ENCODE measurements around the gene MYH10.
"Not testable (repeated sequence)": the region's sequence is repeated elsewhere in the genome, so short reads cannot be mapped to it uniquely, and the experiment has no call there.

MYH10 gene

DNA sequence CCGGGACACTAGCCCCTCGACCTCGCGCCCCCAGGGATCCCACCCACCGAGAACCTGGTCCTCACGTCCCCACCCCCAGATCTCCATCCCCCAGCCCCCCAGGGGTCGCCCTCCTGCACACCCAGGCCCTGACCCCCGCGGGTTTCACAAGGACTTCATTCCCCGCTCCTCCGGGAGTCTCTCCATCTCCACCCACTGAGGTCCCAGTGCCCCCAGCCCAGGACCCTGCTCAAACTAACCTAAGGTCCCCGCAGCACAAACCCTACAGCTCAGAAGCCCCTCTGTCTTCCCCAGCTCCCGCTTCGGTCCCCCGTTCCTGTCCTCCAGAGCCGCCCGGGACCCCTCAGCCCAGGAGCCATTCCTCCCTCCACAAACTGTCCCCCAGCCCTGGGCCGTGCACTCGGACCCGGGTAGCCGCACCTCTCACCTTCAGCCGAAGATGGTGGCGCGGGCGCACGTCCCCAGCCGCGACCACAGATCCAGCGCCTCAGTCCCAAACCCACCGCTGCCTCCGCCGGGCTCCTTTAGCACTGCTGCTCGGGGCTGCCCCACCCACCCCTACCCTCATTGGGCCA is at the start of gene MYH10:
Gene MYH10 (minus strand): TSS at position 499 of the 575 bp plus-strand sequence. CDS start 7,479 bp downstream, outside the sequence.
- DNase-seq, result no peak

DNA sequence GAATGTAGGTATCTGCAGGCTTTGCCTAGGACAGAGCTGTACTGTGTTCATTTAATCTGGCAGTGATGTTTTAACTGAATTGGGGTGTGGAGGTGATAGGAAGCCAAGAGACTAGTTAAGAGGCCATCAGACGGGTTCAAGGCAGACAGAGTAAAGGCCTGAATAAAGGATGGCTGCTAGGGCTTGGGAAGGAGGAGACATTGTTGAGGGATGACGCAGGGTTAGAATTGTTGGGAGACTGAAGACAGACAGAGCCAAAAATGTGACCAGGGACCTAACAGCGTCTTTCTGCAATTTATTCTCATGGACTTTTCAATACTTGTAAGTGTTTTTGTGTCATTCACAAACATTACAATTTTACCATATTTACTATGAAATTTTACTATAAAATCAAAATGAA is 48.6 kb upstream of the MYH10 start:
- no peak for DNase-seq

DNA sequence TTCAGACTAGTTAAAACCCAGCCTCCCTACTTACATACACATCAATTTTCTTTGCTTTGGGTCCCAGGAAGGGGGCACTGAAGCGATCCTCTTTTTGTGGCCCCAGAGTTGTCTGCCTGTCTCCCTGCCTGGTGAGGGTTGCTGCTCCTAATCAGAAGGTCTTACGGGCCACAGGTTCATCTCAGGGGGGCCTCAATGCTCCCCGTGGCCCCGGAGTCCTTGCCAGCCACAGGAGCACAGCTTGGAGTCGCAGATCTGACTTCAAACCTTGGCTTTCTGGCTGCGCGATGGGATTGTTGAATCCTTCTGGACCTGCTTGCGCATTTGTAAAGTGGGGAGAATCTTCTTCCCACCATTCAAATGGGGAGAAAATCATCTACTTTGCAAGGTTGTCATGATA is 44.8 kb upstream of the MYH10 start:
- no peak for DNase-seq

DNA sequence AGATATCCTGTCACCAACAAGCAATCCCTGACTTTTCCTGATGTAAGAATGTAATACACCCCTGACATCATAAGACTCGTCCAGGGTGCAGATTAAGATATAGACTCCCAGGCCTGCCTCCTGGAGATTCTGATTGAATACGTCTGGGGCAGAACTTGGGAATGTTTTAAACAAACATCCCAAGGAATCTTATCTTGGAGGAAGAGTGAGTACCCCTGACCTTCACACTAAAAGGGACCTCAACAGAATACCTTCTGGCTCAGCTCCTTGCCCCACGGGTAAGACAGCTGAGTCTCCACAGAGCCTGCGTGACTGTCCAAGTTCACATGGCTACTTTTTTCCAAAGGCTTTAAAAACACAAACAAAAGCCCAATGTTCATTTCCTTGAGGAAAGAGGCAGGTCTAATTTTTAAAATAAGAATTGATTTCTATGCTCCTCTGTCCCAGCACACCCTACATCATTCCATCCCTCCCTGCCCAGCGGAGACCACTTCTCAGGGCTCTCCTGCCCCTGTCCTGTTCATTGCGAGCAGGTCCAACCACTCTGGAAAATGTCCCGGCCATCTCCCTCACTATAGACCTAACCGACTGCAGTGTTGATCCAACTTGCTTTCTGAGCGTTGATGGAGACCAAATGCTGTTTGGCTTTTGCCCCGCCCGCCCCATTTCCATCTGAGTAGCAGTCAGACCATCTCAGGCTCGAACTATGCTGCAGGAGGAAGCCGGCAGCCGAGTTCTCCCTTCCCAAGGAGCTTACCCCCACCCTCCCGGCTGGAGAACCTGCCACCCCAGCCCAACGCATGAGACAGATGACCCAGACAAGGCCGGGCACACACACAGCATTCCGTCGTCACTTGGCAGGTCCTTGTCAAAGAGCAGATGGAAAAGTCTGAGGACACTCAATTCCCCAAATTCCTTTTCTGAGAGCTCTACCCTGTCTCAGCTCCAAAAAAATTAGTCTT is 44.1 kb upstream of the MYH10 start:
- DNase-seq, result no peak

DNA sequence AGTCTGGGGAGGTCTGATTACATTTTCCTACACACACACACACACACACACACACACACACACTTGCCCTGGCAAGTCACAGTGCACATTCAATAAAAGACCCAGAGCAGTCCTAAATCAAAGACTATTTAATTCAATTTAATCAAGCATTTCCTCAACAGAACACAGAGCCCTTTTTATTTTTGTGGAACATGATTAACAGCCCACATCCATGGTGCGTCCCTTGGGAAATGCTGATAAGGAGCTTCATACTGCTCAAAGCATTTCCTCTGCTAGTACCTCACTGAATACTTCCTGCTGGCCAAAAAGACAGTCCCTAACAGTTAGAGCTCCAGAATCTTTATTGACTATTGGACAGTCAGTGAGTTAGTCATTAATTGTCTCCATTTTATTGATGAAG is 43.1 kb upstream of the MYH10 start:
- DNase-seq, result no peak

DNA sequence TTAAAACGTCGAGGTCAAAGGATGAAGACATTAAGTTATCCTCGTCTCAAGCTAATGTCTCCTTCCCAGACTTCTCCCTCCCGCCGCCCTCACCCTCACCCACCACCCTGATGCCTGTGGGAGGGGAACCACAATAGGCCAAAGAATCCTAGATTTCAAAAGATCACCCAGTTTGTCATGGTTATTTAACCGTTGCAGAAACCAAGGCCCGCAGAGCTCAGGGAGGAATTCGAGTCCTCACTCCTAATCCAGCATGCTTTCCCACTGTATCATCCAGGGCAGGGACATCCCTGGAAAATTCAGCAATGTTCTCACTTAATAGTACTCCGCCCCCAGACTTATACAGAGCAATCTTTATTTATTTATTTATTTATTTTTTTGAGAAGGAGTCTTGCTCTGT is 41.8 kb upstream of the MYH10 start:
- DNase-seq, result no peak

DNA sequence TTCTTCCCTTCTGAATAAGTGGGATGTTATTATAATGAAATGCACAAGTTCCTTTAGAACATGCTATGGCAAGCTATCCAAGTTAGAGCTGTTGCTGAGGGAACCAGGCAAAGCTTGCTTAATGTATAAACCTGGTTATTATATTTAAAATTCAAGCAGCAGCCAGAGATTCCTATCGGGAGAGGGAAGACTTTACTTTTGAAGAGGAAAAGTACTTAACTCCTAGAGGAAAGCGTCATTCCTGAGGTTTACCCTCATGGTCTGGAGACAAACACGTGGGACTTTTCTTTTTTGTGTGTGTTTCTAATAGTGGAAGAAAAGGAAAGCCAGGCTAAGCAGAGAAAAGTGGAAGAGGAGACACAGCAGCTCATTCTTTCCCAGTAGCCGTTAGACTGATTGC is 39.9 kb upstream of the MYH10 start:
- DNase-seq, result no peak

DNA sequence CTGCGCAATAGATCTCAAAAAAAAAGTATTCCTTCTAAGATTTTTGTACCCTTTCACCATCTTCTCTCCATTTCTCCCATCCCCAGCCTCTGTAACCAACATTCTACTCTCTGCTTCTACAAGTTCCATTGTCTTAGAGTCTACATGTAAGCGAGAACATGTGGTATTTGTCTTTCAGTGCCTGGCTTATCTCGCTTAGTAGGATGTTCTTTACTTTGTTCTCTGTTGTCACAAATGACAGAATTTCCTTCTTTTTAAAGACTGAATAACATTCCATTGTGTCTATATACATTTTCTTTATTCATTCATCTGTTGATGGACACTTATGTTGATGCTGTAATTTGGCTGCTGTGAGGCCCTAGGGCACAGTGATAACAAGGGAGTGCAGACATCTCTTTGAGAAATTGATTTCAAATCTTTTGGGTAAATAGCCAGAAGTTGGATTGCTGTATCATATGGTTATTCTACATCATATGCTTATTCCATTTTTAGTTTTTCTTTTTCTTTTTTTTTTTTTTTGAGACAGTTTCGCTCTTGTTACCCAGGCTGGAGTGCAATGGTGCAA is 37.7 kb upstream of the MYH10 start:
- DNase-seq, result no peak

DNA sequence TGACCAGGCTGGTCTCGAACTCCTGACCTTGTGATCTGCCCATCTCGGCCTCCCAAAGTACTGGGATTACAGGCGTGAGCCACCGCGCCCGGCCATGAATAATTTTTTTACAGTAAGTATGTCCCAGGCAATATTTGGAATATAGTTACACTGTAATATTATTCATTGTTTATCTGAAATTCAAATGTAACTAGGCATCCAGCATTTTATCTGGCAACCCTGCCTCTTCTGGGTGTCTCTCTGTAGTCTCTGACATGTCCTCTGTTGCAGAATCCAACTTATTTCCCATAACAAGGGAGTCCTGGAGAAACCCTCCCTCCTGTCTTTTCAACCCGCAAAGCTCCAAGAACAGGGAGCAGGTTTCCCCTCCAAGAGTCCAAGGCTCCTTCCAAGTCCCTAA is 36.9 kb upstream of the MYH10 start:
- DNase-seq, result no peak

DNA sequence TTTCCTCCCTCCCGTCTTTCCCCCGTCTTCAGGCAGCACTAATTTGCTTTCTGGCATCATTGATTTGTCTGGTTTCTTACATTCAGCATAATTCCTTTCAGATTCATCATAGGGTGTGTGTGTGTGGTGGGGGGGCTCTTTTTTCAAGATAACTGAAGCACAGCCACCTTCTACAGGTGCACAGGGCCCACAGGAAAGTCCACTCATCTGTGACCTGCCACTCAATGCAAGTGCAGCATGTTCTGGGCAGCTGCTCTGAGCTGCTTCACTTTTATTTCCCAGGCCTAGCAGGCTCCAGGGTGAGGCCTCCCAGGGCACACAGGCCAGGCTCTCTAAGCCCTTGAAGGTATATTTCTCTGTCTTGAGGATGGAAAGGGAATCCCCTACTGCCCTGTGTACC is 35.2 kb upstream of the MYH10 start:
- DNase-seq, result no peak

DNA sequence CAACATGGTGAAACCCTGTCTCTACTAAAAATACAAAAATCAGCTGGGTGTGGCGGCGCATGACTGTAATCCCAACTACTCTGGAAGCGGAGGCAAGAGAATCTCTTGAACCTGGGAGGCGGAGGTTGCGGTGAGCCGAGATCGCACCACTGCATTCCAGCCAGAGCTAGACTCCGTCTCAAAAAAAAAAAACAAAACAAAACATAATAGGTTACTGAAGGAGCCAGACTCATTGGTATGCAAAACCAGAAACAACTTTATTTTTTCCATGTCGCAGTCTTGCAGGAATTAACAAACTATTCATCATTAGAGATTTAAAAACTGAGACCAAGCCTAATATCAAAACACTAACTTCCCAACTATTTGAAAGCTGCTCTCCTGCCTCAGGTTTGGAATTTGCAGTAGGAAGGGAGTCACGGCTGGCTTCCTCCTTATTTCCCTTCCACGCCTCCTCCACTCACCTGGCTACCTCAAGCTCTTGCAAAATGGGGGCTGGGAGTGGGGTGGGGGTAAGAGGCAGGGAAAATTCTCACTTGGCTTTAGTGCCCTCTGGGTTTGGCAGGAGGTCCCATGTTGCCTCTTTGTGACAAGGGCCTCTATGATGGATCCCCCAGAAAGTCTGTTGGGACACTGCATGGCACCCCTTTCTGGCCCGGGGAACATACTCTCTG is 34.1 kb upstream of the MYH10 start:
- no peak for DNase-seq

DNA sequence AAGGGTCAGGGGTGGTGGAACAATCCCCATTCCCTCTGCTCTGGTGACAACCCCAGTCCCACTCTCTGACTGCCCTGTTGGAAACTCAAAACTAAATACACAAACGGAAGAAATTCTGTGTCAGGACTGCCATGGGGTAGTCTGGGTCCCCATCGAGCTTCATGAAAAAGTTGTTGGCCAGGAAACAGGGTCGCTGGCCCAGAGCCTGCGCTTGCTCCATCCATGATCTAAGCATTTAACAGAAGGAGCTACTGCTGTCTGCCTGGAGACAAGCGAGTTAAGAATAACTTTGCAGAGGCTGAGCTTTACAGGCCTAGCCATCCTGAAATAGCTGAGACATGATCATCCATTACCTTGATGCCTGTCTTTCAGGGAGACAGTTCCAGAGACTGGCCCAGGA is 32.4 kb upstream of the MYH10 start:
- no peak for DNase-seq

DNA sequence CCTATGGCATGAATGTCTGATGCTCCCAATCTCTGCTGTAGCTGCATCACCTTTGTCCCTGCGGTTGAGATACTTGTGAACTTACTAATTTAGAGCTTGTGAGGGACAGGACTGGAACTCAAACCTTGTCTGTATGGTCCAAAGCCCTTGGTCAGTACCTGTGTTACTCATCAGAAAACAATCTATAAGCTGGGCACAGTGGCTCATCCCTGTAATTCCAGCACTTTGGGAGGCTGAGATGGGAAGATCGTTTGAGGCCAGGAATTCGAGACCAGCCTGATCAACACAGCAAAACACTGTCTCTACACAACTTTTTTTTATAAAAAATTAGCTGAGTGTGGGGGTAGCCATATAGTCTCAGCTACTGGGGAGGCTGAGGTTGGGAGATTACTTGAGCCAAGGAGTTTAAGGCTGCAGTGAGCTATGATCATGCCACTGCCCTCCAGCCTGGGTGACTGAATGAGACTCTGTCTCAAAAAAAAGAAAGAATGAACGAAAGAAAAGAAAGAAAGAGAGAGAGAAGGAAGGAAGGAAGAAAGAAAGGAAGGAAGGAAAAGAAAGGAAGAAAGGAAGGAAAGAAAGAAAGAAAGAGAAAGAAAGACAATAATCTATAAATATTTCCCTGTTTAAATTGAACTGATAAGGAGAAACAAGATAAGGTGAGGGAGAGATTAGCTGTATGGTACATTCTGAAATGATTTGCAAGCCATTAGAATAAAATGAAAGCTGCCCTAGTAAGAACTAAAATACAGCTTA is 31.7 kb upstream of the MYH10 start:
- DNase-seq, result no peak

DNA sequence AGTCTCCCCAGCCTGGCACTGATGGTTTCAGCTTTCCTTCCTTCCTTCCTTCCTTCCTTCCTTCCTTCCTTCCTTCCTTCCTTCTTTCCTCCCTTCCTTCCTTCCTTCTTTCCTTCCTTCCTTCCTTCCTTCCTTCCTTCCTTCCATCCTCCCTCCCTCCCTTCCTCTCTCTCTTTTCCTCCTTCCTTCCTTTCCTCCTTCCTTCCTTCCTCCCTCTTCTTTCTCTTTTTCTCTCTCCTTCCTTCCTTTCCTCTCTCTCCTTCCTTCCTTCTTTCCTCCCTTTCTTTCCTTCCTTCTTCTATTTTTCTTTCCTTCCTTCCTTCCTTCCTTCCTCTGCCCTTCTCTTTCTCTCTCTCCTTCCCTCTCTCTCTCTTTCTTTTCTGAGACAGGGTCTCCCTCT is 30.2 kb upstream of the MYH10 start:
- DNase-seq, result not testable (repeated sequence)

DNA sequence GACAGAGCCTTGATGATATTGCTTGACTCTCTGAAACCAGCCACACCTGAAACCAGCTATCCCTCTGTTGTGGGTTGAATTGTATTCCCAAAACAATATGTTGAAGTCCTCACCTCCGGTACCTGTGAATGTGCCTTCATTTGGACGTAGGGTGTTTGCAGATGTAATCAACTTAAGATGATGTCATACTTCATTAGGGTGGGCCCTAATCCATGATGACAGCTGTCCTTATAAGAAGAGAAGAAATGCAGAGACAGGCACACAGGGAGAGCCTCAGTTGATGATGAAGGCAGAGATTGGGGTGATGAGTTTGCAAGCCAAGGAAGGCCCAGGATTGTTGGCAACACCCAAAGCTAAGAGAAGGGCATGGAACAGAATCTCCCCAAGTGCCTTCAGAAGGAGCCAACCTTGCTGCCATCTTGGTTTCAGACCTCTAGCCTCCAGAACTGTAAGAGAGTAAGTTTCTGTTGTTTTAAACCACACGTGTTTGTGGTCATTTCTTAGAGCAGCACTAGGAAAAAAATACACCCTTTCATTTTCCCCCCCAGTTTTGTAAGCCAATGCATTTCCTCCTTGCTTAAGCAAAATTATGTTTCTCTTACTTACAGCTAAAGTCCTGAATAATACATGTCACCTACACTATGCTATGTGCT is 29.4 kb upstream of the MYH10 start:
- no peak for DNase-seq

DNA sequence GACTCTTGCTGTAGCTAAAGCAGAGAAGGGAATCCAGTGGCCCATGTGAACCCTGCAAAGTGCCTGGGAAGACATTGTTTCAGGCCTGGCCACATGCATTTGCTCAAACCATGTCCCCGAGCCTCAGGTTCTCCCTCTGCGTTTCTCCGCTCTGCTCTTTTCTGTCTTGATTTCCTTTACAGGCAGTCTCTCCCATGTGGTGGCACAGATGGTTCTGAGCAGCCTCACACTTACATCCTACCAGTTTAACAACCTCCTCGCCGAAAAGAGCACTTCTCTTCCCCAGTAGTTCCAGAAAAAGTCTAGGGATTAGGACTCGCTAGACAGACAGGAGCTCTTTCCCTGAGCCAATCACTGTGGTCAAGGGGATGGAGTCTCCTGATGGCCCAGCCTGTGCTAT is 28.3 kb upstream of the MYH10 start:
- DNase-seq, result no peak

DNA sequence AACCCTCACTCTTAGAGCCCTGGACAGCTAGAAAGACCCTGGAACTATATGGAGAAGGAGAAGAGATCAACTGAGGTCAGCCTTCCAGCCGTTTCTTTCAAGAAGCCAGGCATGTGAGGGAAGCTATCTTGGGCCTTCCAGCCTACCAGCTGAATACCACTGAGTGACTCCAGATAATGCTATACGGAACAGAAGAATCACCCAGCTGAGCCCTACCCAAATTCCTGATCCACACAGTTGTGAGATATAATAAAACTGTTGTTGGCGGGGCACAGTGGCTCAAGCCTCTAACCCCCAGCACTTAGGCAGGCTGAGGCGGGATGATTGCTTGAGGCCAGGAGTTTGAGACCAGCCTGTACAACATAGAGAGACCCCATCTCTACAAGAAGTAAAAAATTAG is 26.2 kb upstream of the MYH10 start:
- no peak for DNase-seq

DNA sequence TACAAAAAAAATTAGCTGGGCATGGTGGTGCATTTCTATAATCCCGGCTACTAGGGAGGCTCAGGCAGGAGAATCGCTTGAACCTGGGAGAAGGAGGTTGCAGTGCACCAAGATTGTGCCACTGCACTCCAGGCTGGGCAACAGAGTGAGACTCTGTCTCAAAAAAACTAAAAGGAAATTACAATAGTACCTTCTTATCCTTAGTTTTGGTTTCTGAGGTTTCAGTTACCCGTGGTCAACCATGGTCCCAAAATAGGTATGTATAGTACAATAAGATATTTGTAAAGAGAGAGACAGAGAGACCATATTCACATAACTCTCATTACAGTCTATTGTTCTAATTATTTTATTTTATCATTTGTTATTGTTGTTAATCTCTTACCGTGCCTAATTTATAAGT is 24.3 kb upstream of the MYH10 start:
- no peak for DNase-seq

DNA sequence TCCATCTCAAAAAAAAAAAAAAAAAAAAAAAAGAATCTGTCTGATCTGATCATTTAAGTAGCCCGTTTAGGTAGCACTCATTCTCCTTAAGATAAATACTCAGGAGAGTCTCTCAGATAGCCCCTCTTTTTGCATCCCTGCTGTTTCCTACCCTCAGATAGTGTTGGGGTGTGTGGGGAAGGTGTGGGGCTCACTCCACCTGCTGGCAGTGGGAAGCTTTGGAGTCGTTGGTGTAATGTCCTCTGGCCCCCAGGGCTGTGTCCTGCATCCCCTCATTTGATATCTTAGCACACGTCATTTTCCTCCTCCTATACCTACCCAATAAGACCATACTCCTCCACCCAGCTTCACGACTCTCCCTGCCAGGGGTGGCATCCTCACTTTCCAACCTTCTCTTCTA is 20.5 kb upstream of the MYH10 start:
- DNase-seq, result no peak

DNA sequence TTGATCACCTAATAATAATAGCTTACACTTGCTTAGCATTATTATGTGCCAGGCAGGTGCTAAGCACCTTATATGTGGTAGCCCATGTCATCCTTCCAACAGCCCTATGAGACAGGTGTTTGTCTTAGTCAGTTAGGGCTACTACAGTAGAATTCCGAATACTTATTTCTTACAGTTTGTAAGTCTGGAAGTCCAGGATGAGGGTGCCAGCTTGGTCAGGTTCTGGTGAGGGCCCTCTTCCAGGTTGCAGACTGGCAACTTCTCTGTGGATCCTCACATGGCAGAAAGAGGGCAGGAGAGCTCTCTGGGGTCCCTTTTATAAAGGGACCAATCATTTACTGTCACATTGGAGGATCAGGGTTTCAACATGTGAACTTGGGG is 19.6 kb upstream of the MYH10 start:
- DNase-seq, result no peak

DNA sequence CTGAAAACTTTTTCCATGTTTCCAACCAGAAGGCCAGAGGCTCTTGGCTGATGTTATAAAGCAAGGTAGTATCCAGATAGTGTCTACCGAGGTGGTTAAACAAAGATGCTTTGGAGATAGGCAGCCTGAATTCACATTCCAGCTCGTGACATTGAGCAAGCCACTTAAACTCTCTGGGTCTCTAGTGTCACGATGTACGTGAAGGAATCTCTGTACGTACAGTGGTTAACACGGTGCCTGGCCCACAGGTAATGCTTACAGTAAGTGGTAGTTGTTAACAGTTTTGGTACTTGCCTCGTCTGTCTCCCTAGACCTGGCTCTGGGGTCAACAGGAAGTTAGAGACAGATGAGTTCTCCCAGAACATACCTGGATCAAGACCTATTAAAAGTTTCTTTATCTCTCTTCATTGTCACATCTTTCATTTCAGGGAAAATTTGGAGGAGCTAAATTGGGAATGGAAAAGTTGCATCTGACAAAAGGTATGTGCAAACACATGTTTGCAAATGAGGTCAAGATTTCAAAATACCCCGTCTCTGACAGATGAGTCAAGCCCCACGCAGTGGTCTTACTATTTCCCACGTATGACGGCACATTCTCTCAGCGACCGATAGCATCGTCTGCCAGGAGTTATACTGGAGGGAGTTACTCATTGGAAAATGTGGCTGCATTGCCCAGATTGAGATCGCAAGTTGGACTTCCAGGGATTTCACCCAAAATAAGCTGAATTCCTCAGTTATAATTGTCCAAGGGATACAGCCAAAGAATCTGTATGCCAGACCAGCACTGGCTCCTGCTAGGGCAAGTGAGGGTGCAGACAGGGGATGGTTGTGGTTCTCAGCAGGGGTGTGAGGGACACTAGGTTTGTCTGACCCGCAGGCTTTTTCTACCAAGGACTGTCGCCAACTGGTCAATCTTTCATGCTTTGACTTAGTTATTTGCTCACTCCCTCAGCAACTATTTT is 18.9 kb upstream of the MYH10 start:
- no peak for DNase-seq

All from DMS153 (cell line).